ENCODE results near the gene COG5. TPM values are rescaled to one million over a fixed set of nuclear protein-coding genes. Genes with fewer than 3 reads are reported as not detected.

Gene COG5
- total and polyA plus RNA-seq, 2 experiments from 2014 or later: 15.4 to 36.5 TPM

- TF ChIP-seq ZNF462 (CRISPR knock-in tag; IDR thresholded peaks at IDR 0.05): no peak
- no peak for TF ChIP-seq EZH2phosphoT487 (IDR thresholded peaks at IDR 0.05; ENCODE audit: unreplicated experiment)
- no peak for TF ChIP-seq REST (IDR thresholded peaks at IDR 0.05; ENCODE audit: unreplicated experiment)
Measured at GRCh38 chr7:107213193-107213788, 350.4 kb downstream of the COG5 start (continued).

GRCh38 chr7:107212725-107213124, 351.0 kb downstream of the COG5 start:
- Histone ChIP-seq H3K4me1 (ENCODE audit: insufficient read depth) (no peaks in the 10 kb centered on the region), H3K4me2 (no peak overlapping the region), H3K36me3 (ENCODE audit: insufficient read depth) (no peaks in the 10 kb centered on the region), H4K20me1 (replicated peaks; ENCODE audit: insufficient read depth) (no peaks in the 10 kb centered on the region), H3K79me2 (replicated peaks; ENCODE audit: insufficient read depth) (no peaks in the 10 kb centered on the region), H3F3A (replicated peaks; ENCODE audit: low read depth) (no peaks in the 10 kb centered on the region), H3K9me2 (ENCODE audit: insufficient read depth) (no peaks in the 10 kb centered on the region), H3K27me3 (ENCODE audit: insufficient read depth) (no peaks in the 10 kb centered on the region), H2AFZ (no peak overlapping the region), H3K4me3 (no peak overlapping the region), H3K27ac (ENCODE audit: low read depth) (no peak overlapping the region)
- H3K27ac Mint-ChIP-seq: no peak overlapping the region
- no peaks in the 10 kb centered on the region for H3K9me3 Mint-ChIP-seq
- H3K36me3 Mint-ChIP-seq (ENCODE audit: low read depth): peaks cover 4% of the 10 kb centered on the region; the same call in 2 of the 3 replicates
- ATAC-seq (no peak; the same call in 2 of the 3 replicates), DNase-seq (ENCODE audit: low spot score) (no peak)
- H3K4me1 Mint-ChIP-seq: no peaks in the 10 kb centered on the region
- peaks cover 3% of the 10 kb centered on the region for H3K27me3 Mint-ChIP-seq (ENCODE audit: insufficient read depth, low read depth, poor library complexity)
- no peak overlapping the region for H3K4me3 Mint-ChIP-seq
- TF ChIP-seq JUNB (IDR thresholded peaks at IDR 0.05; ENCODE audit: unreplicated experiment): no peak
- TF ChIP-seq ETS1 (IDR thresholded peaks at IDR 0.05): no peak
- TF ChIP-seq ZNF114 (CRISPR knock-in tag; IDR thresholded peaks at IDR 0.05): no peak
- no peak for TF ChIP-seq POLR2AphosphoS5 (IDR thresholded peaks at IDR 0.05; ENCODE audit: low read depth)
- TF ChIP-seq REST (IDR thresholded peaks at IDR 0.05; ENCODE audit: unreplicated experiment): no peak
- no peak for TF ChIP-seq CTCF (conservative IDR thresholded peaks at IDR 0.05; ENCODE audit: low read depth in 2 of 2)
